RWPE1 (cell line): ENCODE measurements around the gene MACROD1.
"Not testable (repeated sequence)": the region's sequence is repeated elsewhere in the genome, so short reads cannot be mapped to it uniquely, and the experiment has no call there.

Experiments
- CTCF ChIA-PET: fragments of 350-600 bp; sonication (Branson Sonifier 250); formaldehyde crosslinking; extraction: SDS; loops from one replicate; lab custom pipeline; 2021; lab: Yijun Ruan, JAX
- POLR2A ChIA-PET: fragments of 400-600 bp; formaldehyde crosslinking; extraction: SDS; loops from one replicate; lab custom pipeline; 2020; ENCODE audit warnings: antibody characterized with exemption; ENCODE audit not compliant: low non-redundant PET; lab: Yijun Ruan, JAX
- DNase-seq: peaks from one replicate; pipeline ENCODE4 v3.0.0; 2012; ENCODE audit warnings: low spot score
- H3K27ac ChIP-seq: fragments of 450-650 bp; 2 replicates; pipeline ENCODE4 v1.5.1; 2017
- TF ChIP-seq, protein P1 (sequence below): fragments of 450-650 bp; conservative IDR thresholded peaks from 2 replicates; pipeline ENCODE4 v1.5.1; 2017; ENCODE audit warnings: low read depth, mild to moderate bottlenecking

Gene MACROD1

DNA sequence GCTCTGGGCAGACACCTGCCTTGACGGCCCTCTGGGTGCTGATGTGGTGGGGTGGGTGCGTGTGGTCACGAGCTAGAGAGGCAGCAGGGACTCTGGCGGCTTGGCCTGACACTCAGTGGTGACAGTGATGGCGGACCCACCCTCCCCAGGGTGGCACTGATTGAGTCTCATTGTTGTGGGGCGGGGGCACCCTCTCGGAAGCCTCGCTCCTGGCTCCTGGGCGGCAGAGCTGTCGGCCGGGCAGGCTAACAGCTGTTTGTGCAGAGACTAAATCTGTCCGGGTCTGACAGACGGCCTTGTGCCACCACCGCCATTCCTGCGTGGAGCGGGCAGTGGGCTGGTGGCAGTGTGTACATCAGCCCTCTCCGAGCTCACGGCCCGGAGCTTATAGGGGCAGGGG lies 114.6 kb downstream of the MACROD1 start:
- POLR2A ChIA-PET = no interaction called here

DNA sequence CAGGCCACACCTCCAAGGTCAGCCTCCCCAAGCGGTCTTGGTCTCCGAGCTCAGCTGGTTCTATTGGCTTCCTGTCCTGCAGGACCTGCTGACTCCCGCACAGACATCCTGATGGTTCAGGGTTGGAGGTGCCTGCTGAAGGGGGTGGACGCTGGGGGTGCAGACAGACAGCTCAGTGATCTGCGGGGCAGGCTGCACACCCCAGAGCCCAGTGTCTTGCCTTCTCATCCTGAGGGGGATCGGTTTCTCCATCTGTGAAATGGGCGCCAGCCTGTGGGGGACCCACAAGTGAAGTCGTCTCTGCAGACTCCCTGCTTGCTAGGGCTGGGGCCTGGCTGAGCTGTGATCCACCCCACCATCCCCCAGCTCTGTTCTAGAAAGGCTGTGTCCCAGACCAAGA lies 116.4 kb downstream of the MACROD1 start:
- H3K27ac ChIP-seq = no peak overlapping the region
- no peak for DNase-seq
- ChIA-PET POLR2A (interaction anchor here (0.5 kb wide), 1 partner anchor 44 kb away, joined by 11 read pairs; no protein-coding TSS in a partner anchor), CTCF (no interaction called here)
- TF ChIP-seq, protein P1, sequence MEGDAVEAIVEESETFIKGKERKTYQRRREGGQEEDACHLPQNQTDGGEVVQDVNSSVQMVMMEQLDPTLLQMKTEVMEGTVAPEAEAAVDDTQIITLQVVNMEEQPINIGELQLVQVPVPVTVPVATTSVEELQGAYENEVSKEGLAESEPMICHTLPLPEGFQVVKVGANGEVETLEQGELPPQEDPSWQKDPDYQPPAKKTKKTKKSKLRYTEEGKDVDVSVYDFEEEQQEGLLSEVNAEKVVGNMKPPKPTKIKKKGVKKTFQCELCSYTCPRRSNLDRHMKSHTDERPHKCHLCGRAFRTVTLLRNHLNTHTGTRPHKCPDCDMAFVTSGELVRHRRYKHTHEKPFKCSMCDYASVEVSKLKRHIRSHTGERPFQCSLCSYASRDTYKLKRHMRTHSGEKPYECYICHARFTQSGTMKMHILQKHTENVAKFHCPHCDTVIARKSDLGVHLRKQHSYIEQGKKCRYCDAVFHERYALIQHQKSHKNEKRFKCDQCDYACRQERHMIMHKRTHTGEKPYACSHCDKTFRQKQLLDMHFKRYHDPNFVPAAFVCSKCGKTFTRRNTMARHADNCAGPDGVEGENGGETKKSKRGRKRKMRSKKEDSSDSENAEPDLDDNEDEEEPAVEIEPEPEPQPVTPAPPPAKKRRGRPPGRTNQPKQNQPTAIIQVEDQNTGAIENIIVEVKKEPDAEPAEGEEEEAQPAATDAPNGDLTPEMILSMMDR = no peak

More for the DNA sequence above, 114.6 kb downstream of the MACROD1 start:
- no peak overlapping the region for H3K27ac ChIP-seq
- CTCF ChIA-PET = interaction anchor here (0.7 kb wide), 1 partner anchor 1298 kb away, joined by 4 read pairs; the partner anchor contains the start of gene ZBTB3
- TF ChIP-seq, protein P1 = no peak
- DNase-seq = no peak

DNA sequence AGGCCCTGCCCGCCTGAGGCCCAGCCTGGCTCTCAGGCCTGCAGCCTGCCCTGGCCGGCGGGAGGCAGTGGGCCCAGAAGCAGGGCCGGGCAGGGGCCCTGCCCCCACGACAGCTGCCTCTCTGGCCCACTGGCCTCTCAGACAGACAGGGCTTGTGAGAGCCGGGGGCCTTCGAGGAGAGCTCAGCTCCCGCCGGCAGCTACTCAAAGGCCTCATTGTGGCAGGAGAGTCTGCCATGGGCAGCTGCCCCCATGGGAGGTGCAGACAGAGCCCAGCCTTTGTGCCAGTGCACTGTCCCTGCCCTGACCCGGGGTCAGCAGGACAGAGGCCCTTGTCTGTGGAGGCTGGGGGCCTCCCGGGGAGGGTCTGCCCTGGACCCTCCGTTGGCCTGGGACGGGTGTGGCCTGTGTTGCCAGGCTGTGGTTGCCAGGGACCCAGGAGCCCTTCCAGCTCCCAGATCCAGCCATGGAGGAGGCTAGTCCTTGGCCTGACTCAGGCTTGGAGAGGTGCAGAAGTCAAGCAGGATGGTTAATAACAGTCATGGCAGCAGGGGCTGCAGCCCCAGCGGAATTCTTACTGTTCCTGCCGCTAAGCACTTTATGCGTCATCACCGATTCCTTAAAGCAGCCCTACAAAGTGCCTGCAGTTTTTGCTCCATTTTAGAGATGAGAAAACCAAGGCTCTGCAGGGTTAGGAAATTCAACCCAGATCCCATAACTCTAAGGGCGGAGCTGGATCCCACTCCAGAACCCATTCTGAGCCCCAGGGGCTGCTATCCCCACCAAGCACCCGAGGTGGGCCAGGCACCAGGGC lies 117.7 kb downstream of the MACROD1 start:
- no peak for DNase-seq
- H3K27ac ChIP-seq = no peak overlapping the region
- ChIA-PET POLR2A (no interaction called here), CTCF (interaction anchor here (0.6 kb wide), 1 partner anchor 48 kb away, joined by 4 read pairs; no protein-coding TSS in a partner anchor)
- TF ChIP-seq, protein P1 = no peak

DNA sequence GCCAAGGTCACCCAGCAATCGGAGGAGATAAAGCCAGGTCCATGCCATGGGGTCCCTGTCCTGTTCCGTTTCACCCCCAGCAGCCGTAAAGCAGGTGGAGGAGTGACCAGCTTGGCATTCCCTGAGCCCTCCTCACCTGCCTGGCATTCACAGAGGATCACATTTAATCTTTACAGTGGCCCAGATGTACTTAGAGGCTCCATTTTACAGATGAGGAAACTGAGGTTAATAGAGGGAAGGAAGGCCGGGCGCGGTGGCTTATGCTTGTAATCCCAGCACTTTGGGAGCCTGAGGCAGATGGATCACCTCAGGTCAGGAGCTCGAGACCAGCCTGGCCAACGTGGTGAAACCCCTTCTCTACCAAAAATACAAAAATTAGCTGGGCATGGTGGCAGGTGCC lies 118.5 kb downstream of the MACROD1 start:
- CTCF ChIA-PET, POLR2A ChIA-PET: not testable (repeated sequence)

DNA sequence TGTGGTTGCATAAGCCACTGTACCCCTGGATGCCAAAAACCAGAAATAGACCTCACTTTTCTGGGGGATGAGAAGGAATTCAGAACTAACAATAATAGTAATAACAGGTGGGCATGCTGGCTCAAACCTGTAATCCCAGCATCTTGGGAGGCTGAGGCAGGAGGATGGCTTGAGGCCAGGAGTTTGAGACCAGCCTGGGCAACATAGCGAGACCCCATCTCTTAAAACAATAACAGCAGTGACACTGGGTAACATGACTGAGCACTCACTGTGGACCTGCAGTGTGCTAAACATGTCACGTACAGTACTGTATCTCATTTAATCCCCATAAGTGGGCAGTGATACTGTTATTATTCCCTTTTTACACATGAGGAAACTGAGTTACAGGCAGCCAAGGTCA lies 120.2 kb downstream of the MACROD1 start:
- ChIA-PET CTCF (interaction anchor here (0.7 kb wide), 1 partner anchor 140 kb away, joined by 4 read pairs; no protein-coding TSS in a partner anchor), POLR2A (no interaction called here)
- H3K27ac ChIP-seq = no peak overlapping the region
- TF ChIP-seq, protein P1 = no peak
- no peak for DNase-seq

More for the DNA sequence above, 118.5 kb downstream of the MACROD1 start:
- not testable (repeated sequence) for DNase-seq, H3K27ac ChIP-seq

DNA sequence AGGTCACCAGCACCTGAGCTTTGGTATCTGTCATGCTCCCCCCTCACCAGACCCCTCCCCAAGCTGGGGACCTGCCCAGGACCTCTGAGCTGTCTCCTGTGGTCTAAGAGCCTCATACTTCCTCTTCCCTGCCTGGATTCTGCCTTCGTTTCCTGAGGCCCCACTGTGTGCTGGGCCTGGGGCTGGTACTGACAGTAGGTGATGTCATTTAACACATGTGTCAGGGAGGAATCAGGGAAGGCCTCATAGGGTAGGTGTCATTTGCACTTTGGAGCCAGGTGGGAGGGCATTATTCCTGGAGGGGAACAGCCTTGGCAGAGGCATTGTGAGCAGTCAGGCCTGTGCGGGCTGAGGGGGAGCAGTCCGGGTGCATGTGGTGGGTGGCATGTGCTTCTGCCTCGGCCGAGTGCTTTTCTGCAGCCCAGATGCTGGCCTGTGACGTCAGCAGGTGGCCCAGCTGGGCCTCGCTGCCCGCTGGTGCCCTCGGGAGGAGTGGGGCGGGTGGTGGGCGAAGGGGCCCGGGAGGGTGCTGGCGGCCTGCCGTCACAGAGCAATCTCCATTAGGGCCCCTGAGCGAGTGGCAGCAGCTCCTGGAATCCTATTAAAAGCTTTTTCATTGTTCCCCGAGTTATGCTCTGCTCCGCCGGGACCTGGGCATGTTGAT lies 121.1 kb downstream of the MACROD1 start:
- no peak overlapping the region for H3K27ac ChIP-seq
- POLR2A ChIA-PET = no interaction called here
- CTCF ChIA-PET = interaction anchor here (0.7 kb wide), 2 partner anchors 26 to 141 kb away, joined by 4 read pairs; no protein-coding TSS in a partner anchor
- DNase-seq = no peak
- TF ChIP-seq, protein P1 = no peak
